OCI-LY3 (cell line): ENCODE measurements around the gene FBXO11.

Experiments used
- EZH2phosphoT487 ChIP-seq: fragments of 200-600 bp; shearing (Covaris generic); IDR thresholded peaks from 2 replicates; pipeline ENCODE4 v1.6.1; 2018; ENCODE audit warnings: antibody characterized with exemption, mixed run types, low read depth
- TF ChIP-seq, protein P1 (sequence below): fragments of 200-600, 300-600 bp; sonication (generic); IDR thresholded peaks from 2 replicates; pipeline ENCODE4 v1.5.1; 2014; ENCODE audit warnings: antibody characterized with exemption, low read length, low read depth

- TF ChIP-seq, protein P1, sequence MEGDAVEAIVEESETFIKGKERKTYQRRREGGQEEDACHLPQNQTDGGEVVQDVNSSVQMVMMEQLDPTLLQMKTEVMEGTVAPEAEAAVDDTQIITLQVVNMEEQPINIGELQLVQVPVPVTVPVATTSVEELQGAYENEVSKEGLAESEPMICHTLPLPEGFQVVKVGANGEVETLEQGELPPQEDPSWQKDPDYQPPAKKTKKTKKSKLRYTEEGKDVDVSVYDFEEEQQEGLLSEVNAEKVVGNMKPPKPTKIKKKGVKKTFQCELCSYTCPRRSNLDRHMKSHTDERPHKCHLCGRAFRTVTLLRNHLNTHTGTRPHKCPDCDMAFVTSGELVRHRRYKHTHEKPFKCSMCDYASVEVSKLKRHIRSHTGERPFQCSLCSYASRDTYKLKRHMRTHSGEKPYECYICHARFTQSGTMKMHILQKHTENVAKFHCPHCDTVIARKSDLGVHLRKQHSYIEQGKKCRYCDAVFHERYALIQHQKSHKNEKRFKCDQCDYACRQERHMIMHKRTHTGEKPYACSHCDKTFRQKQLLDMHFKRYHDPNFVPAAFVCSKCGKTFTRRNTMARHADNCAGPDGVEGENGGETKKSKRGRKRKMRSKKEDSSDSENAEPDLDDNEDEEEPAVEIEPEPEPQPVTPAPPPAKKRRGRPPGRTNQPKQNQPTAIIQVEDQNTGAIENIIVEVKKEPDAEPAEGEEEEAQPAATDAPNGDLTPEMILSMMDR = no peak
- TF ChIP-seq EZH2phosphoT487 = no peak
Measured at GRCh38 chr2:47849368-47849767, 56.9 kb downstream of the FBXO11 start.
